Measurements from ENCODE around the gene GAS2L3. TPM values are rescaled to one million over a fixed set of nuclear protein-coding genes. Genes with fewer than 3 reads are reported as not detected.

The GAS2L3 gene
- total RNA-seq, 1 experiment from 2014 or later: 11.7 TPM

GRCh38 chr12:100578923-100579322 is 5.4 kb downstream of the GAS2L3 start:
- Histone ChIP-seq H3K23me2 (ENCODE audit: insufficient read length, low read depth, low read length, poor library complexity, severe bottlenecking) (peaks cover 4% of the 10 kb centered on the region), H3K23ac (ENCODE audit: insufficient read length, low read depth, low read length) (no peak overlapping the region), H4K5ac (ENCODE audit: insufficient read length, low read depth, low read length) (no peak overlapping the region), H4K91ac (ENCODE audit: insufficient read length, low read depth, low read length) (no peak overlapping the region), H2BK5ac (ENCODE audit: insufficient read length, low read length) (no peak overlapping the region), H3K27me3 (ENCODE audit: insufficient read depth, low read length) (no peaks in the 10 kb centered on the region), H3K79me1 (ENCODE audit: insufficient read depth, low read depth, low read length, poor library complexity, severe bottlenecking) (no peaks in the 10 kb centered on the region), H3K9ac (ENCODE audit: extremely low read depth, insufficient read length, low read length) (no peak overlapping the region), H3K4ac (ENCODE audit: low read depth, low read length) (no peak overlapping the region), H4K8ac (replicated peaks; ENCODE audit: insufficient read length, low read depth, low read length) (no peak overlapping the region), H3K56ac (ENCODE audit: insufficient read length, low read depth, low read length) (no peak overlapping the region), H2AFZ (ENCODE audit: low read length) (no peak overlapping the region), H2BK20ac (ENCODE audit: low read depth, low read length, poor library complexity, severe bottlenecking) (no peak overlapping the region), H3K4me2 (ENCODE audit: insufficient read depth, insufficient read length, low read length) (no peak overlapping the region), H3T11ph (ENCODE audit: low read length) (no peak overlapping the region), H3K9me3 (ENCODE audit: control insufficient read depth, low read depth, low read length) (no peaks in the 10 kb centered on the region), H3K79me2 (ENCODE audit: insufficient read depth, low read length) (peaks cover 2% of the 10 kb centered on the region; the same call in 1 of the 2 replicates), H3K4me1 (ENCODE audit: insufficient read depth, low read length) (no peaks in the 10 kb centered on the region), H2BK15ac (ENCODE audit: low read depth, low read length) (no peak overlapping the region), H3K27ac (ENCODE audit: insufficient read length, low read depth, low read length) (no peak overlapping the region), H2AK5ac (ENCODE audit: insufficient read length, low read length) (no peak overlapping the region), H3K14ac (ENCODE audit: insufficient read depth, low read length) (no peak overlapping the region), H4K20me1 (ENCODE audit: control insufficient read depth, insufficient read depth, insufficient read length) (no peaks in the 10 kb centered on the region), H2BK12ac (ENCODE audit: insufficient read length, low read depth, low read length) (no peak overlapping the region), H2BK120ac (ENCODE audit: low read depth, low read length, poor library complexity, severe bottlenecking) (no peak overlapping the region), H3K18ac (ENCODE audit: insufficient read length, low read depth, low read length) (no peak overlapping the region)
- H3K36me3 Mint-ChIP-seq (ENCODE audit: insufficient read depth in 1 of 3, low read depth in 3 of 3): peaks cover 9 to 17% (median 12%) of the 10 kb centered on the region in 3 experiments
- no peak for DNase-seq
- peaks cover 8 to 10% of the 10 kb centered on the region in 2 experiments for H3K4me1 Mint-ChIP-seq
- H3K4me3 Mint-ChIP-seq: no peak overlapping the region
- H3K27me3 Mint-ChIP-seq (ENCODE audit: low read depth): no peaks in the 10 kb centered on the region
- TF ChIP-seq CTCF (conservative IDR thresholded peaks at IDR 0.05): no peak
- H3K9me3 Mint-ChIP-seq: peaks cover 5 to 16% of the 10 kb centered on the region in 2 experiments; a peak in 4 of 5 replicates
- no CpG with 5 or more reads among the region's 5 CpGs for WGBS (ENCODE audit: extremely low coverage, insufficient read length, low lambda C conversion rate)
- H3K27ac Mint-ChIP-seq: no peak overlapping the region

Measured in H9 (cell line).